PFSK-1 (cell line): ENCODE data around the gene CARNS1. TPM values are rescaled to one million over a fixed set of nuclear protein-coding genes. Genes with fewer than 3 reads are reported as not detected.

Experiments used
- FOXP2 ChIP-seq: optimal IDR thresholded peaks from 2 replicates; pipeline ENCODE3; 2011; ENCODE audit warnings: borderline replicate concordance, control low read depth, inconsistent platforms; ENCODE audit not compliant: insufficient read depth; ENCODE audit errors: extremely low read length, extremely low read depth
- POLR2AphosphoS5 ChIP-seq: IDR thresholded peaks from 2 replicates; pipeline ENCODE4 v1.6.1; 2012; ENCODE audit warnings: low read depth, mild to moderate bottlenecking, control low read depth, low read length, moderate library complexity
- REST ChIP-seq, 2 experiments: IDR thresholded peaks; 2 replicates each; pipeline versions ENCODE4 v1.6.1 to v1.8.0; 2011 to 2012; ENCODE audit warnings: low read depth in 2 of 2, low read length in 2 of 2, control low read depth in 1 of 2, inconsistent platforms in 1 of 2, mild to moderate bottlenecking in 1 of 2, moderate library complexity in 1 of 2; ENCODE audit not compliant: insufficient read depth in 1 of 2
- SIN3A ChIP-seq: IDR thresholded peaks from 2 replicates; pipeline ENCODE4 v1.6.1; 2012; ENCODE audit warnings: mild to moderate bottlenecking, low read length, moderate library complexity, borderline replicate concordance; ENCODE audit not compliant: insufficient read depth
- TAF1 ChIP-seq: IDR thresholded peaks from 2 replicates; pipeline ENCODE4 v1.6.1; 2012; ENCODE audit warnings: low read length, control low read depth, borderline replicate concordance; ENCODE audit not compliant: insufficient read depth
- polyA plus RNA-seq: library from polyadenylated mRNA; unstranded; fragments of >200 nt; gene quantifications from one replicate; pipeline ENCODE4 v1.2.1, GENCODE V29; 2012; ENCODE audit warnings: low read depth, missing spikeins; ENCODE audit not compliant: insufficient read length

CARNS1 gene
- polyA plus RNA-seq: 1.1 TPM

GRCh38 chr11:67415501-67416304 lies at the start of gene CARNS1:
TSS of gene CARNS1 (plus strand) at chr11:67415678. CDS start at chr11:67416200, 522 bp downstream.
- TF ChIP-seq FOXP2: no peak
- TF ChIP-seq SIN3A: no peak
- no peak for TF ChIP-seq POLR2AphosphoS5
- no peak for TF ChIP-seq TAF1
- no peak for TF ChIP-seq REST (IDR thresholded peaks at IDR 0.05; ENCODE audit: insufficient read depth in 1 of 2, low read depth in 2 of 2, low read length in 2 of 2)

GRCh38 chr11:67365736-67366444 lies 49.6 kb upstream of the CARNS1 start:
- TF ChIP-seq FOXP2: no peak
- TF ChIP-seq POLR2AphosphoS5: no peak
- no peak for TF ChIP-seq SIN3A
- no peak for TF ChIP-seq TAF1
- no peak for TF ChIP-seq REST (IDR thresholded peaks at IDR 0.05; ENCODE audit: insufficient read depth in 1 of 2, low read depth in 2 of 2, low read length in 2 of 2)

- TF ChIP-seq SIN3A (no peak), FOXP2 (no peak), REST (IDR thresholded peaks at IDR 0.05; ENCODE audit: insufficient read depth in 1 of 2, low read depth in 2 of 2, low read length in 2 of 2) (no peak), TAF1 (no peak), POLR2AphosphoS5 (no peak)
Measured at GRCh38 chr11:67366546-67366945, 48.9 kb upstream of the CARNS1 start.

GRCh38 chr11:67366961-67367760 lies 48.3 kb upstream of the CARNS1 start:
- TF ChIP-seq TAF1: no peak
- no peak for TF ChIP-seq SIN3A
- TF ChIP-seq REST (IDR thresholded peaks at IDR 0.05; ENCODE audit: insufficient read depth in 1 of 2, low read depth in 2 of 2, low read length in 2 of 2): no peak
- TF ChIP-seq FOXP2: no peak
- no peak for TF ChIP-seq POLR2AphosphoS5
